C4-2B (cell line): Measurements from ENCODE around the gene DGKD.

Experiments
- ZFX ChIP-seq: fragments of 450-650 bp; IDR thresholded peaks from 2 replicates; pipeline ENCODE4 v1.6.1; 2017
- TF ChIP-seq, protein P1 (sequence below): fragments of 450-650 bp; conservative IDR thresholded peaks from 2 replicates; pipeline ENCODE4 v1.5.1; 2017; ENCODE audit warnings: mild to moderate bottlenecking

DNA sequence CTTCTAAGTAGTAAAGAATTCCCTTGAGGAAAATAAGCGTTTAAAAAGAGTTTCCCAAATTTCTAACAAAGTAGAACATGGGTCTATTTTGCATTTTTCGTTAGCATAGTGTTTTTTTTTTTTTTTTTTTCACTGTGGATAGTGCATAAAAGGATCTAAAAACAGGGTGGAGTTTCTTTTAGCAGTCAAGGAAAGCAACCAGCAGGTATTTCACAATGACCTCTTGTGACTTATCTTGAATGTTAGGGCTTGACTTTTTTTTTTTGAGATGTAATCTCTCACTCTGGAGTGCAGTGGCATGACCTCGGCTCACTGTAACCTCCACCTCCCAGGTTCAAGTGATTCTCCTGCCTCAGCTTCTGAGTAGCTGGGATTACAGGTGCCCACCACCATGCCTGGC, 14.9 kb upstream of the DGKD start:
- TF ChIP-seq, protein P1, sequence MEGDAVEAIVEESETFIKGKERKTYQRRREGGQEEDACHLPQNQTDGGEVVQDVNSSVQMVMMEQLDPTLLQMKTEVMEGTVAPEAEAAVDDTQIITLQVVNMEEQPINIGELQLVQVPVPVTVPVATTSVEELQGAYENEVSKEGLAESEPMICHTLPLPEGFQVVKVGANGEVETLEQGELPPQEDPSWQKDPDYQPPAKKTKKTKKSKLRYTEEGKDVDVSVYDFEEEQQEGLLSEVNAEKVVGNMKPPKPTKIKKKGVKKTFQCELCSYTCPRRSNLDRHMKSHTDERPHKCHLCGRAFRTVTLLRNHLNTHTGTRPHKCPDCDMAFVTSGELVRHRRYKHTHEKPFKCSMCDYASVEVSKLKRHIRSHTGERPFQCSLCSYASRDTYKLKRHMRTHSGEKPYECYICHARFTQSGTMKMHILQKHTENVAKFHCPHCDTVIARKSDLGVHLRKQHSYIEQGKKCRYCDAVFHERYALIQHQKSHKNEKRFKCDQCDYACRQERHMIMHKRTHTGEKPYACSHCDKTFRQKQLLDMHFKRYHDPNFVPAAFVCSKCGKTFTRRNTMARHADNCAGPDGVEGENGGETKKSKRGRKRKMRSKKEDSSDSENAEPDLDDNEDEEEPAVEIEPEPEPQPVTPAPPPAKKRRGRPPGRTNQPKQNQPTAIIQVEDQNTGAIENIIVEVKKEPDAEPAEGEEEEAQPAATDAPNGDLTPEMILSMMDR = no peak
- TF ChIP-seq ZFX = no peak
